ENCODE measurements around the gene SHROOM3. TPM values are rescaled to one million over a fixed set of nuclear protein-coding genes. Genes with fewer than 3 reads are reported as not detected.

SHROOM3 gene
- total and polyA plus RNA-seq, 8 donors: 13.5 to 96.9 (median 16.9) TPM

DNA sequence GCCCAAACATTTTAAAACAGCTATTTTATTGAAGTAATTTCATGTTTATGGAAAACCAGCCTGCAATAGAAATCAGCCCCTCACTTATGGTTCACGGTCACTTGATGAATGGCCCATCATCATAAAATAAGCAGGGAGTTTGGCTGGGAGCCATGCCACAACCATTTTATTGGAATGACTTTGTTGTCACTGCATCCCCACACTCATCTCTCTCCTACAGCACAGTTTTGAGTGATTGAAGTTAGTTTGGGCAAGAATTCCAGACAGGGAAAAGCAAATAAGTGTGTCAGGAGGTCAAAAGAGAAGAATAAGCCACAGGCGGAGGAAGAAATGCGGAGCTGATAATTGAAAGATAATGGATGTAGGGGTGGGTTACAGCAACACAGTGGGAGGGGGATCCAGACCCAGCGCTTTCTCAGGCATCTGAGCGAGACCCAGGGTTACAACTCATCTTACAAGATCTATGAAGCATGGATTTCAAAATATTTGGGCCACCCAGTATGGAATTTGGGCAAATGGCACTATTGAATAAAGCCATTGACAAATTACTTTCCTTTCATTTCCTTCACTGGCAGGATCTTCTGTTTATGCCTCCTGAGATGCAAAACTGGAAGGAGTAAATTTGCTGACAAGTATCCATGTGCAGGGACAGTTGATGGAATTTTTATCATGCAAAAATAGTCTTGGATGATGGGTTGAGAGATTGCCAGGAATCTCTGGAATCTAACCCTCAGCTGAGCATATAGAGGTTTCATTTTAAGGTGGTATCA lies 100.8 kb downstream of the SHROOM3 start:
- TF ChIP-seq, protein P1, sequence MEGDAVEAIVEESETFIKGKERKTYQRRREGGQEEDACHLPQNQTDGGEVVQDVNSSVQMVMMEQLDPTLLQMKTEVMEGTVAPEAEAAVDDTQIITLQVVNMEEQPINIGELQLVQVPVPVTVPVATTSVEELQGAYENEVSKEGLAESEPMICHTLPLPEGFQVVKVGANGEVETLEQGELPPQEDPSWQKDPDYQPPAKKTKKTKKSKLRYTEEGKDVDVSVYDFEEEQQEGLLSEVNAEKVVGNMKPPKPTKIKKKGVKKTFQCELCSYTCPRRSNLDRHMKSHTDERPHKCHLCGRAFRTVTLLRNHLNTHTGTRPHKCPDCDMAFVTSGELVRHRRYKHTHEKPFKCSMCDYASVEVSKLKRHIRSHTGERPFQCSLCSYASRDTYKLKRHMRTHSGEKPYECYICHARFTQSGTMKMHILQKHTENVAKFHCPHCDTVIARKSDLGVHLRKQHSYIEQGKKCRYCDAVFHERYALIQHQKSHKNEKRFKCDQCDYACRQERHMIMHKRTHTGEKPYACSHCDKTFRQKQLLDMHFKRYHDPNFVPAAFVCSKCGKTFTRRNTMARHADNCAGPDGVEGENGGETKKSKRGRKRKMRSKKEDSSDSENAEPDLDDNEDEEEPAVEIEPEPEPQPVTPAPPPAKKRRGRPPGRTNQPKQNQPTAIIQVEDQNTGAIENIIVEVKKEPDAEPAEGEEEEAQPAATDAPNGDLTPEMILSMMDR (IDR thresholded peaks at IDR 0.05): no peak
- intact Hi-C loops (cut with DNase I): no loop called here

DNA sequence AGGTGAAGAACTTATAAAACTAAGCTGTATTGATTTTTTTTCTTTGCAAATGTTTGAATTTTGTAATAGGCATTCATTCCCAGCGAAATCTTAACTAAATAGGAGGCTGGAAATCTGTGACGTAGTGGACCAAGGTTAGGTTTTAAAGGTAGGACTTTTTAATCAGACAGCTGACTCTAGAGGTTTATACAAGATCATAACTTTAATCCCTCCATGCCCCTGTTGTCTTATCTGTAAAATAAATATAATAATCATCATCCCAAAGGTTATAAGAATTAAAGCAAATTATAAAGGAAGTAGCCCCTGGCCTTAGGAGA lies 101.3 kb downstream of the SHROOM3 start:
- H3K27ac ChIP-seq: no peak overlapping the region
- H3K4me1 ChIP-seq: no peaks in the 10 kb centered on the region
- H3K4me3 ChIP-seq: no peak overlapping the region
- ATAC-seq (no peak), DNase-seq (no peak)
- H3K36me3 ChIP-seq: no peaks in the 10 kb centered on the region
- TF ChIP-seq, protein P1 (IDR thresholded peaks at IDR 0.05): no peak
- H3K9me3 ChIP-seq: no peaks in the 10 kb centered on the region
- no peaks in the 10 kb centered on the region for H3K27me3 ChIP-seq
- intact Hi-C loops (cut with DNase I): no loop called here

More for the DNA sequence above, 100.8 kb downstream of the SHROOM3 start:
- Histone ChIP-seq H3K27me3 (no peaks in the 10 kb centered on the region), H3K9me3 (no peaks in the 10 kb centered on the region), H3K4me1 (no peaks in the 10 kb centered on the region), H3K27ac (no peak overlapping the region), H3K4me3 (no peak overlapping the region), H3K36me3 (no peaks in the 10 kb centered on the region)
- no peak for ATAC-seq
- DNase-seq: no peak

DNA sequence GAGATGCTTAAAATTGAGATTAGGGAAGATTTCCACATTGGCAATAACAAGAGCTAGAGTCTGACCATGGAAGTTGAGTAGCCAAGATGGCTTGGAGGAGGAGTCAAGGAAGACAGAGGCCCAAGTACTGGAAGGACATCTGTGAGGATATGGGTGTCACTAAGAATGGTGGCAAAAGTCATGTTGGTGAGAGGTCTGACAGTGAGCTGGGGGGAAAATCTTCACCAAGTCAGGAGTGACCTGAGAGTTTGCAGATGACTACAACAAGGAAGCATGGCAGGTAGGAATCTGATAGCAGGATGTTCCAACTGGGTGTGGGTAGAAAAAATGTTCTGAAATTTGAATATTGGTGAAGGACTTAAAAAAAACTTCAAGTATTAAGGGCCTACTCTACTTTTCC lies 103.3 kb downstream of the SHROOM3 start:
- H3K27ac ChIP-seq: no peak overlapping the region
- intact Hi-C loops (cut with DNase I): no loop called here
- DNase-seq: no peak
- TF ChIP-seq, protein P1 (IDR thresholded peaks at IDR 0.05): no peak
- no peaks in the 10 kb centered on the region for H3K36me3 ChIP-seq
- no peak overlapping the region for H3K4me3 ChIP-seq
- H3K4me1 ChIP-seq: no peaks in the 10 kb centered on the region
- no peaks in the 10 kb centered on the region for H3K27me3 ChIP-seq
- no peak for ATAC-seq
- H3K9me3 ChIP-seq: no peaks in the 10 kb centered on the region

GRCh38 chr4:76539979-76540378 lies 105.0 kb downstream of the SHROOM3 start:
- DNase-seq: no peak
- TF ChIP-seq, protein P1 (IDR thresholded peaks at IDR 0.05): no peak
- intact Hi-C loops (cut with DNase I): no loop called here
- H3K27ac ChIP-seq: no peak overlapping the region
- H3K36me3 ChIP-seq: no peaks in the 10 kb centered on the region
- no peaks in the 10 kb centered on the region for H3K4me1 ChIP-seq
- H3K4me3 ChIP-seq: no peak overlapping the region
- H3K9me3 ChIP-seq: no peaks in the 10 kb centered on the region
- ATAC-seq: no peak
- H3K27me3 ChIP-seq: no peaks in the 10 kb centered on the region

DNA sequence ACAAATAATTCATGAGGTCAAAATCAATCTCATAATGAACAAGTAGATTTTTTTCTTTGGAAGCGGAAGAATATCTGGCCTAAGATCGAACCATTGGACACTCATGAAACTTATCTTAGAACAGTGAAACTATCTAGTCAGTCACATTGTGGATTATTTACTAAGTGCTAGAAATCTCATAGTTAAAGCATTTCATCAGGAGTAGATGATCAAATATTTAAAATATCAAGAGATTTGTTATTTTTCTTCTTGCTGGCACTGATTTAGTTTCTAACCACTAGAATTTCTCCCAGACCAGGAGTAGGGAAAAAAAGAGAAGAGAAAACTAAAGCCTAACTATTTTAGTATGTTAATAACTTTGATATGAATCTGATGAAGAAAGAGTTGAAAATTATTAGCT lies 105.5 kb downstream of the SHROOM3 start:
- intact Hi-C loops (cut with DNase I): no loop called here
- Histone ChIP-seq H3K36me3 (no peaks in the 10 kb centered on the region), H3K9me3 (no peaks in the 10 kb centered on the region), H3K27me3 (no peaks in the 10 kb centered on the region), H3K4me1 (no peaks in the 10 kb centered on the region), H3K27ac (no peak overlapping the region), H3K4me3 (no peak overlapping the region)
- DNase-seq (no peak), ATAC-seq (no peak)
- TF ChIP-seq, protein P1 (IDR thresholded peaks at IDR 0.05): no peak

Data from left lung (tissue), 10 donors.